NK-92 treated with Interleukin-12 subunit alpha and Interleukin-12 subunit beta, amount 100 ng/mL, for 24 hours (cell line): ENCODE data around the gene STIM2.
"Not testable (repeated sequence)": the region's sequence is repeated elsewhere in the genome, so short reads cannot be mapped to it uniquely, and the experiment has no call there.

Source experiments
- DNase-seq: peaks from one replicate; lab custom pipeline; 2025; lab: John Stamatoyannopoulos, UW

Gene STIM2

DNA sequence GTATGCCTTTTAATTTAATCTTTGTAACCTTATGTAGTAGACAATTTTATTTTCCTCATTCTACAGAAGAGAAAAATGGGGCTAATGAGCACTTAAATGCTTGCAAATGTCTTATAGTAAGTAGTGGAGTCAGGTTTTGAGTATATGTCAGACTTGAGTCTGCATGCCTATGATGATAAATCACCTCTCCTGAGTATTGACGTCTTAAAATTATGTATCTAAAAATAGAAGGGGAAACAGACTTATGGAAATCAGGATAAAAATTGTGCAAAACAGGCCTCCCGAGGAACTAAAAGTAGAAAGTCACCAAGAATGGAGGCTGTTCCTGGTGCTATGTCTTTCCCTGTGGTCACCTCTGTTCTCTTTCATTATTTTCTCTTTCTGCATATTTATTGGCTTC is 92.7 kb downstream of the STIM2 start:
- no peak for DNase-seq

DNA sequence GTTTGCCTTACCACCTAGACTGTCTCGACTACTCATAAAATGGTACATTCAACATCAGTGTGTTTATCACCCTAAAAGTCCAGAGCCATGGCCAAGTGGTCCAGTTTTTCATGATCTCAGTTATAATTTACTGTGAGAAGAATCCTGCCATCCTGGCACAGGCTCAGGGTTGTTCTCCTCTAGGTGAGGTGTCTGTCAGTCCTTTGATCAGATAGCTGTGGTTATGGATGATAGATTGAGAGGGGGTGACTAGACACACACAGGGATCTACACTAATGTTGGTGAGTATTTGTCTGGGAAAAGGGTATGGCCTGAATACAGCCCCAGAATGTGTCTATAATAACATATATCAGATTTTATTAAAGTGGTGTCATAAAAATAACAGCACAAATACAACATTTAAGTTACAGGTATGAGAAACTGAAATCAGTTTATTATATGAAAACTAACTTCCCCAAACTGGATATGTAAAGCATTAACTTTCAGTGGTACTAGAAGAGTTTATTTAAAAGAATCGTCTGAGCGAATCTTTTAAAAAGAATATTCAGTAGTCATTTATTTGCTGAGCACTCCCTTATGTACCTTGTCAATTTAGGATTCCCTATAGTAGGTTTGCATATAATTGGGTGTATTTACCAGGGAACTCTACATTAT is 93.3 kb downstream of the STIM2 start:
- DNase-seq, result no peak

DNA sequence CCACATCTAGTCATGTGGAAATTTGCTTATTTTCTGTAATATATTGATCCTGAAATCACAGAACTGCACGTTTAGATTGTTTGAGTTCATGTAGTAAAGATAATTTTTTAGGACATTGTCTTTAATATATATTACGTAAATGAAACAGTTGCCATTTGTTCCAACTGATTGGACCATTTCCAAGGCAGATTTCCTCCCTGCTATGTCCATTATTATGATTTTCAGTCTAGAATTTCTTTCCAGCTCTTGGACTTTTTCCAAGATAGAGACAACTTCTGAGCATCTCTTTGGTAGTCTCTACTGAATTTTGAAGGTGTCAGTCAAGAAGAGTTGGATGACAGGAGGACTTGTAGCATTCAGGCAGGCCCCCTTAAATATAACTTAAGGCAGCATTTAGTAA is 94.6 kb downstream of the STIM2 start:
- no peak for DNase-seq

DNA sequence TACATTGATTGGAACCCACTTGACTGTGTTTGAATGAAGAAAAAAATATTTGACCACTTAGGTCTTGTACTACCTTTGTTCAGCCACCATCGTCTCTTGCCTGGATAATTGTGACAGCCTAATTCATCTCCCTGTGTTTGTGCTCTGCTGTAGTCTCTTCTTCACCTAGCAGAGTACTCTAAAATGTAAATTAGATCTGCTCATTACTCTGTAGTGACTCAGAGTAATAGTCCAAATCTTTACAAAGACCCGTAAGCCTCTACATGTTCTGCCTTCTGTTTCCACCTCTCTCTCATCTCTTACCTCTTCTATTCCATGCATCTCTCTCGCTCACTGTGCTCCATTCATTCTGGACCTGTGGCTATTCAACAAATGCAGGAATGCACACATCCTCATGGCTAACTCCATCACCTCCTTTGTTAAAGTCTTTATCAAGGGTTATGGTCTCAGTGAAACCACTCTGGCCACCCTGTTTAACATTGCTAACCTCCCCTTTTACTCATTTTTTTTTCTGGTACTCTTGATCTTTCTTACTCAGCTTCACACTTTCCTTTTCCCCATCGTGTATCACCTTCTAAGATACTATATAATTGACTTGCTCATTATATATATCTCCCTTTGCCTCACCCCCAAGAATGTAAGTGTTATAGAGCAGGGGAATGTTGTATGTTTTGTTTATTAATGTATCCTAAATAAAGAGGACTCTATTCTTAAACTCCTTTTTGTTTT is 98.4 kb downstream of the STIM2 start:
- no peak for DNase-seq

DNA sequence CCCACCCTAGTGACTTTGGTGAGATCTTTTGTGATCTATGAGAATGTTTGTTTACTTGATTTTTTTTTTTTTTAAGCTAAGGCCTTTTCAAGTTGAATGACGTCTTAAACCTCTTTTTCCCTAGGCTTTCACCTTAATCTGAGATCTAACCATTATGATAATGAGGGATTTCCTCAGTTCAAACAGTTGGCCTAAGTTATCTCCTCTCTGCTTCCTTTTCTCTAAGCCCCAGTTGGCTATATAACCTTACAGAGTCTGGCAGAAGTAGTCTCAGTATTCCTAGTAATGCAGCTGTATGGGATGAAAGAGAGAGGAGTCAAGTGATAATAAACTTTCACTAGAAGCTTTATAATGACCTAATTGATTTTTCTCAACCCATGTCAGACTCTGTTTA is 99.0 kb downstream of the STIM2 start:
- DNase-seq, result no peak

DNA sequence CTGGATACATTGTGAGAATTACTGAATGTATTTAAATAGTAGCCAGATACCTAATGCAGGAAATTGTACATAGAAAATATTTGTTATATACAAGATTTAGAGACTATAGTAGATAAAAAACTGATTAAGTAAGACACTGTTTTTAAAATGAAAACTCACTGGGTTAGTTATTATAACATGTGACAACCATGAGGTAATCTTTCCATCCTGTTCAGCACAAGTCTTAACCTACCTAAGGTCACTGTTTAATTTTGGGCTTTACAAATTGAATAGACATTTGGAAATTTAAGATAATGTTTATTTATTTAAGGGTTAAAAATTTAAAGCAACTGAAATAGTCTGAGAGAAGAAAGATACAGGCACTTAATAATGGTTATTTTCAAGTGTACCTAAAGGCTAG is 102.1 kb downstream of the STIM2 start:
- no peak for DNase-seq

DNA sequence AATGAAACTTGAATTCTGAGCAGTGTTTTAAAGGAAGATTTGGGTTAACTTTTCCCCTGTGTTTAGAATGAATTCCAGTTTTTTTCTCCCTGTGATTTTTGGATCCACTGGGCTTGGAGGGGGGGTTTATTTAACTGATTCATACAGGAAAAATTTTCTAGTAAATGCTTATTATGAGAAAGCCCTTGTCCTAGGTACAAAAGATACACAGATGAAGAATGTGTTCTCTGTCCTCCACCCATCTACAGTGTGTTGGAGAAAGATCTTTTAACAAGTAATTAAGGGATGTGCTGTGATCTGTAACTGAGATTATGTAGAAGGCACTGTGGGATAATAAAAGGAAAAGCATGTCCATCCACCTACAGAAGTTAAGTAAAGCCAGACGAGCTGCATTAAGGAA is 103.9 kb downstream of the STIM2 start:
- no peak for DNase-seq

DNA sequence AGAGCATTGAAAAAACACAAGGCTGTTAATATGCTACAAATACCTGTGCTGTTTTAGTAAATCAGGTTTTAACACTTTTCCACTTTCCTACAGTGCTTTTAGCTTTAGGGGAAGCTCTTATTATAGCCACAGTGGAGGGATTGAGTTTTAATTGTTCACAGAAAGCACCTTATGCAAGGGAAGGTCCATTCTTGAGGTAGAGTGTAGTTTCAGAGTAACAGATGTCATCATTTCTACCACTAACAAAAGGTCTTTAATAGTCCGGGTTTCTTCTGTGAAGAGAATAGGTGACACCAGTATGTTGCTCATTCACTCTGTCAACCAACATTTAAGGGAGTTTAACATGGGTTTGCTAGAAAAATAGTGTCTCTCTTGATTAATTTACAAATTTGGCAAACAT is 104.4 kb downstream of the STIM2 start:
- DNase-seq, result no peak

DNA sequence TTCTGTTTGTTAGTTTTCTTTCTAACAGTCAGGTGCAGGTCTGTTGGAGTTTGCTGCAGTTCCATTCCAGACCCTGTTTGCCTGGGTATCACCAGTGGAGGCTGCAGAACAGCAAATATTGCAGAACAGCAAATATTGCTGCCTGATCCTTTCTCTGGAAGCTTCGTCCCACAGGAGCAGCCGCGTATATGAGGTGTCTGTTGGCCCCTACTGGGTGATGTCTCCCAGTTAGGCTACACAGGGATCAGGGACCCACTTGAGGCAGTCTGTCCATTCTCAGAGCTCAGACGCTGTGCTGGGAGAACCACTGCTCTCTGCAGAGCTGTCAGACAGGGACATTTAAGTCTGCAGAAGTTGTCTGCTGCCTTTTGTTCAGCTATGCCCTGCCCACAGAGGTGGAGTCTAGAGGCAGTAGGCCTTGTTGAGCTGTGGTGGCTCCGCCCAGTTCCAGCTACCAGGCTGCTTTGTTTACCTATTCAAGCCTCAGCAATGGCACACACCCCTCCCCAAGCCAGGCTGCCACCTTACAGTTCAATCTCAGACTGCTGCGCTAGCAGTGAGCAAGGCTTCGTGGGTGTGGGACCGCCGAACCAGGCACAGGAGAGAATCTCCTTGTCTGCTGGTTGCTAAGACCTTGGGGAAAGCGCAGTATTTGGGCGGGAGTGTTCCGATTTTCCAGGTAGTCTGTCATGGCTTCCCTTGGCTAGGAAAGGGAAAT is 115.0 kb downstream of the STIM2 start:
- not testable (repeated sequence) for DNase-seq

DNA sequence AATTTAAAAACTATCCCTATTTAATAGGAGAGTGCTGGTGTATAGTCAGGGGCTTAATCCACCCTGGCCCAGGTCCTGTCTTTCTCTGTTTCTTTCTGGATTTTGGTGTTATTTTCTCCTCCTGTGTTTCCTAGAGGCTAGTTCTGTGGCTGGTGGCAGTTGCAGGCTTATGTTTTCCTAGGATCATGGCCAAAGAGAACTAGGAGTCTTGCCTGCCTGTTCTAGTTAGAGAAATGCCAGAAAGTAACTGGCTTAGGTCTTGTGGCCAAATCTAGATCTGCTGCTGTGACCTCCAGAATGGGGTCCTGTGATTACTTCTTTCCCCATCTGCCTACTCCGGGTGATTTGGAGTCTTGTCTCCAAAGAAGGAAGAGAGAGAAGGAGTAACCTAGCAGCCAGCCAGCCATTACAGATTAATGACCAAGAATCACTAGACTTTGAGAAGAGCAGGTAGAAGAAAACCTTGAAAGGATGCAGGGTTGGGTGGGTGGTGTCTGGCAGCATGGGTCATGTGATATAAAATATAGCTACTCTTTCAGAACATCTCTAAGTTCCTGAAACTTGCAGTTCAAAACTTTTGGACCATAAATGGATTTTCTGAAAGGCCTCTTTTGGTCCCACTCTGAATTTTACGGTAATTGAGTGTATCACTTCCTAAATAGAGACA is 117.9 kb downstream of the STIM2 start:
- DNase-seq, result no peak

DNA sequence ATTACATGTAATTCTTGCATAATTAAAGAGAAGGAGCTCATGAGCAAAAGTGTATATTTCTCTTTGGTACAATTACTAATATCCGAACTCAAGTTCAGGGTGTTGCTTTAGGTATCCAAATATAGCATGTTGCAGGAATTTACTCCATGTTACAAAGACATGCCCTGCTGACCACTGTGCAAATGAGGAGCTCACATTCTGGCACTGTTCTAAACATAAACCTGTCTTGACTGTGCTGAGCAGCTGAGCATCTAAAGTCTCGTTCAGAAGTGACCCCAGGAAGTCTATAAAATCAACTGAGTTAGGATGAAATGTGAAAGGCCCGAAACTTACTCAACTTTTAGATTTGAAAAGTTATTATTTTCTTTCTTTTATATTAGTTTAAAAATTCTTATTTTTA is 124.3 kb downstream of the STIM2 start:
- no peak for DNase-seq

DNA sequence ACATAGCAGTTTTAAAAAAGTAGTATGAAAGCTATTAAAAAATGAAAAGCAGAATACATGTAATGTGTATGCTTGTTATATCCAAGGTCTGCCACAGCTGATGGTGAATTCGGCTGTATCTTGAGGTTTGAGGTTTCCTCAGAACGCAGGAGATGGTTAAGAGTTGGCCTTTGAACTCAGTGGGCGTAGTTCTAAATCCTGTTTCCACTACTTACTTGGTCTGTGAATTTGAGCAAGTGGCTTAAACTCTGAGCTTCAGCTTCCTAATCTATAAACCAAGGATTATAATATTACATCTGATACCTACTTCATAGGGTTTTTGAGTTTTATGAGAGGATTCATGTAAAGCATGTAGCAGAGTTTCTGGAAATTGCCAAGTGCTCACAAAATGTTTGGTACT is 125.2 kb downstream of the STIM2 start:
- no peak for DNase-seq

DNA sequence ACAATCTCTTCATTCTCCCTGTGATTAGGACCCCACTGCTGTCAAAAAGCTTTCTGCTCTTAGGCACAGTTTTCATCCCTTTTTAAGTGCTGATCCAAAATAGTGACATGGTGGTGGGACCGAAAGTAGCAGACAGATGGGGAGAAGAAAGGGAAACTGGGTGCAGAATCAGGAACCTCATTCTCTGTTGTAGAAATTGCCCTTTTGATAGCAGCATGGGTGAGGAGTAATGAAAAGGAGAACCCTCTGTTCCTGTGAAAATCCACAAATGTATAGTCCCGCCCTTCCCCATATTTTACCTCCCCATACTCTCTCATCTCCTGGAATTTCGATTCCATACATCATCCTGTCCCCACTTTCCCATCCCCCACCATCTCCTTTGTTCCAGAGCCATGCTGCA is 126.5 kb downstream of the STIM2 start:
- DNase-seq, result no peak

DNA sequence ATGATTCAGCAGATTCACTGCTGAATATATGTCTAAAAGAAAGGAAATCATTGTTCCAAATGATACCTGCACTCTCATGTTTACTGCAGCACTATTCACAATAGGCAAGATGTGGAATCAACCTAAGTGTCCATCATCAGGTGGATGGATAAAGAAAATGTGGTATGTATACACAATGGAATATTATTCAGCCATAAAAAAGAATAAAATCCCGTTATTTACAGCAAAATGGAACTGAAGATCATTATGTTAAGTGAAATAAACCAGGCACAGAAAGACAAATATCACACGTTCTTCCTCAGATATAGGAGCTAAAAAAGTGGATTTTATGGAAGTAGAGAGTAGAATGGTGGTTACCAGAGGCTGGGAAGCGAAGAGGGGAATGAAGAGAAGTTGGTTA is 130.4 kb downstream of the STIM2 start:
- no peak for DNase-seq

DNA sequence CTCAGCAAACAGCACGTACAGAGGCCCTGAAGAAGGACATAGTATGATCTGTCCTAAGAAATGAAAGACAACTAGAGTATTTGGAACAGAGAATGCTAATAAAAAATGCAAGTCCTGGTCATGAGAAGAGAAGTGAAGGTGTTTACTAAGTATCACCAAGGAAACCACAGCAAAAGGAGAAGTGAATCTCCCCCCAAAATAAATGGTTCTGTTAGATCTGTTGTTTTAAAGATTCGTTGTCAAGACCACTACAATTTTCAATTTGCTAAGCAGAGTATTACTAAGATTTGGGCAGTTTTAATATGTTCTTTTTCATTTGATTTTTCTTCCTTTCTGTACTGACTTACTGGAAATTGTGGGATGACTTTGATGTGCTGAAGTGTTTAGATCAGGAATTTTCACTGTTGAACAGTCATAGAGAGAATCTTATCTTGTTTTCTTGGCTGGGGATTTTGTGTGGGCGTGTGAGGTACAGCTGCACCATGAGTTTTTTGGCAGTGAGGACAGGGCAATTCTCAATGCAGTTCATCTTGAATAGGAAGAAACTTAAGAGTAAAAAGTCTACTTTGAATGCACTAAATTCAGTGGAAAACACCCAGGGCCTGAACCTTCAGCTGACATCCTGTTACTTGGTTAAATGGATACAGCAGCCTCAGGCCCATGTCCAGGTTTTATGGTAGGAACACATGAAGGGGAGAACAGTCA is 132.2 kb downstream of the STIM2 start:
- DNase-seq, result no peak

DNA sequence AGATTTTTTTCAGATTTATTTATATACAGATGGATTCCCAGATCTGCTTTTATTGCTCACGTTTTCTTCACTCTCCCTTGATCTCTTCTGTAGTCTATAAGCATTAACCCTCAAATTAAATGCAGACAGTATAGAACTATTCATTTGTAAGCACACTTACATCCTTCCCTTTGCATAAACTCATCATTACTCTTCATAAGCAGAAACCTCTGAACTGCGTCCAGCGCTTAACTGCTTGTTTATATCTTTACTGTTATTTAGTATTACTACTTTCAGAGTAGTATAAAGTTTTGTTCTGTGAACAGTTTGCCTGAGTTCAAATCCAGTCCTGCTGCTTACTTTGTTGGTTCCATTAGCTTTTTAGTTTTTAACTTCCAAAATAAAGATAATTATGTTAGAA is 132.9 kb downstream of the STIM2 start:
- no peak for DNase-seq

DNA sequence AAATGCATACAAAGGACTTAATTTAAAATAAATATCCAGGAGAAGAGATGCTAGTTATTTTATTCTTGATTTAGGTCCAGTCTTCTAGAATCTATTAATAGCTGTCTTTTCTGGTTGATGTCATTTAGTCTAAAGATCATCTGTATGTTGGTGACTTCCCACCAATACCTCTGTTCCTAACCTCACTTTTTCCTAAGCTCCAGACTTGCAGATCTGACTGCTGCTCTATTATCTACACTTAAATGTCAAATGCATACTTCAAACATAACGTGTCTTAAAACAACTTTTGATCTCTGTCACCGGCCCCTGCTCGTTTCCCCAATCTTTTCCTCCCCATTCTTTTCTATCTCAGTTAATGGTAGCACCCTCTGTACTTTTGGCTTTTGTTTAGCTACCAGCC is 133.3 kb downstream of the STIM2 start:
- no peak for DNase-seq

DNA sequence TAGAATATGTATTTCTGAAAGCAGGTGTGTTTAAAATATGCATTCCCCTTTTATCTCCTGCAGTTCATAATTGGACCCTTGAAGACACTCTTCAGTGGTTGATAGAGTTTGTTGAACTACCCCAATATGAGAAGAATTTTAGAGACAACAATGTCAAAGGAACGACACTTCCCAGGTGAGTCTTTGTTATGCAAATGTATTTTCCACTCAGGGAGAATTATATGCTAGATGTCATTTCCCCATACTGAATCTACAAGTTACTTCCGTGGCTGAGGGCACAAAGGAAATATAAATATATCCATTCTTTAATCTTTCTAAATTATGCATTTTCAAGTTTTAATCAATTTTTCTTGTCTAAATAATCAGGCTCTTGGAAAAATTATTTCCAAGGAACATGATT is 134.7 kb downstream of the STIM2 start:
- DNase-seq, result no peak

DNA sequence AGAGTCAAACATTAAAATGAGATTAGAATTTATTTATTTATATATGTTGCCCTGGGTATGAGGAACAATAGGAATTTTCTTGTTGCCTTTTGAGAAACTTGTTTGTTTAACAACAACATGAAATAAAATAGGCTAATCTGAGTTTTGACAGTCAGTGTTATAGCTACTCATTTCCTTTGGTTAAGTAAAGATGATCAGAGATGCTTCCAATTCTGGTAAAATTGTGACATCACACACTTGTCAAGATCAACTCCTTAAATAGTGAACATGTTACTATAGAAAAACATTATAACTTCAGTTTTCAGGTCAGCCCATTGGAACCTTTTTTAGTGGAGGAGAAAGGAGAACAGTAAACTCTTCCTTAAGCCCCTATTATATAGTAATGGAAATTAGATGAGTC is 136.1 kb downstream of the STIM2 start:
- DNase-seq, result no peak

DNA sequence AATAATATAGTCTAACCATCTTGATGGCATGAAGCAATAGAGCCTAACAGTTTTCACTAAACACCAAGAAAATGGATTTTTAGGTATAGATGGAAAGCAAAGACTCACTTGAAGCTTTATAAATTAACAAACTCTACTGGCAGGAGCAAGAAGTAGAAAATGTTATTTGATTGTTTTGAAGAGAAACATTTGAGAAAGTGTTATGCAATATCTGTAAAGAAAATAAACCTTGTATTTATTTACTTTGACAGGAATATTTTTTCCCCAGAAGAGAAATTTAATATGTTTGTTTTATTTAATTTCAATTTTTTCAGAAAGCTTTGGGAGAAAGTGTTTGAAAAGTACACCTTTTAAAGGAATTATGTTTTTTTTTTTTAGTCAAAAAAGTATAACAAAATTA is 139.0 kb downstream of the STIM2 start:
- DNase-seq, result no peak

DNA sequence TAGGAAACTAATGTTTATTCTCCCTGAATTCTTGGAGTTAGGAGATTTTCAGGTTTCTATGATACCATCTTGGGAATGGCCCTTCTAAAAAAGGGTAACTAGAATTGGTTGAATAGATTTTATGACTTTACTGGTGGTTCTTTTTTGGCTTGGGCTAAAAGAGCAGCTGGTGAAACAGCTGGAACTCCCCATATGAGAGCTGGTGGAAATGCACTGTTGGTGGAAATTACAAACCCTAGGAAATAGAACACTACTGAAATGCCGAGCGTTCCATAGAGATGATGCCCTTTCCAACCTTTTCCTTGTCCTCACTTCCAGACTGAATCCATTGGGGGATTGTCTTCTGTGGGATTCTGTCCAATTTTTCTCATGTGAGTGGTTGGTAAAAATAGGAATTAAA is 139.5 kb downstream of the STIM2 start:
- no peak for DNase-seq

DNA sequence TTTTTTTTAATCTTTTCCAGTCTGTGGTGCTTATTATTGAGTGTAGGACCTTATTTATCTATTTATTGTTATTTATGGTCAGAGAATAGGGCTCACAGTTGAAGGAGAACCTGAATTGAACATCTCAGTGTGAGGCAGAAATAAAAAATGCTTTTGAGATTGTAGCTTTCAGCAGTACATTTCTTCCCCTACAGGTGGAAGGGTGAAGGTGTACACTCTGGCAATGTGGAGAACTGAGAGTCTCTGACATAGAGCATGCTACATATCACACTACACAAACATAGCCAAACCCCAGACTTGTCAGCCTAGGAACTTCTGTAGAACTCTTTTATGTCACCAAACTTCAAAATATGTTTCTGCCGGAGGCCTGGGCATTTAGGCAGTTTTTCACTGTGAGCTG is 140.2 kb downstream of the STIM2 start:
- no peak for DNase-seq
